Muscle of back (tissue), 11 donors: ENCODE measurements around the gene P3H4. TPM values are rescaled to one million over a fixed set of nuclear protein-coding genes. Genes with fewer than 3 reads are reported as not detected.
"Not testable (repeated sequence)": the region's sequence is repeated elsewhere in the genome, so short reads cannot be mapped to it uniquely, and the experiment has no call there.

Experiments
- DNase-seq, 3 donors: peaks; one replicate each; pipeline versions ENCODE4 v3.0.0 to v3.0.0-alpha.2; 2013
- polyA plus RNA-seq, 10 donors: library from polyadenylated mRNA; unstranded; fragments of 120-200 nt; gene quantifications; one replicate each; pipeline ENCODE4 v1.2.1, GENCODE V29; 2013; ENCODE audit not compliant: insufficient read length in 10 of 10

Gene P3H4
- polyA plus RNA-seq, 10 donors: 27.6 to 59.2 (median 40.2) TPM

DNA sequence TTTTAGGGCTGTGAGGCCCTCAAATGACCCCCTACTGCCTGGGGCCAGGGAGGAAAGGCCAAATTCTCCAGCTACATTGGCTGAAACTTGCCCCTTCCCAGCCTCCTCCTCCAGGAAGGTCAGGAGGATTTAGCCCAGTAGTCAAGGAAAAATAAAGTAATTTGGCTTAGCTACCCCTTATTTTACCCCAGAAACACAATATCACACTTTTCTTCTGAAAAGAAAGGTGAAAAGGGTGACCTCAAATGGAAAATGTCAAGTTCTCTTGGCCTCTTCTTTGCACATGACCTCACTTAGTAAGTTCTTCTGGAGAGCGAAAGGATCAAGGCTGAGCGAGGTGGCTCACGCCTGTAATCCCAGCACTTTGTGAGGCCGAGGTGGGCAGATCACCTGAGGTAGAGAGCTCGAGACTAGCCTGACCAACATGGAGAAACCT is 17.2 kb downstream of the P3H4 start:
- DNase-seq: no peak

DNA sequence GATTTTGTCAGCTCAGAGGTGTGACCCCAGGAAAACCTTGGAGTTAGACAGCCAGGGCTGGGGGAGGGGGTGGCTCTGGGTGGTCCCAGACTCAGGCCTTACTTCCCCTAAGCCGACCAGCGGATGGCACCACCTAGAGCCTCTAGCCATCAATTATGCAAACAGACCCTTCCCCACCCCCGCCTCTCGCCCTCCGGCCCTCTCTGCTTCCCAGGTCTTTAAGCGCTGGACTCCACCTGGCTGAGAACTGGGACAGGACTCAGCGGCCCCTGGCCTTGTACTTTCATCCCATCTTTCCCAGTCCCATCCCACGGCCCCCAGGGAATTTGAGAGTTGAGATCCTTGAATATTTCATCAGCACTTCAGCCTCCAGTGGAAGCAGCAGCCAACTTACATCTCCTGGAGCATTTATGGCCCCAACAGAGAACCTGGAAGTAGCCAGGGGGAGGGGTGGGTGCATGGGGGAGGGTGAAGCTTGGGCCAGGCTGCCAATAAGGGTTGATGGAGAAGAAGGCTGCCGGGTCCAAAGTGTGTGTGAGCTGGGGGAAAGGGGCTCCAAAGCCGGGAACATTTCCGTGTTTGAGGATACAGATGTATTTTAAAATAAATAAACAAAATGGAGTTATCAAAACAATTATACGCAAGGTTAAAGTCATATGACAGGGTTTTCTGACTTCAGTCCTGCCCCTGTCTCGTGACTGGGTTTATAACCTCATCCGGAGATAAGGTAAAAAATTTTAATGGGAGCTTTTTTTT is 17.8 kb downstream of the P3H4 start:
- no peak for DNase-seq

DNA sequence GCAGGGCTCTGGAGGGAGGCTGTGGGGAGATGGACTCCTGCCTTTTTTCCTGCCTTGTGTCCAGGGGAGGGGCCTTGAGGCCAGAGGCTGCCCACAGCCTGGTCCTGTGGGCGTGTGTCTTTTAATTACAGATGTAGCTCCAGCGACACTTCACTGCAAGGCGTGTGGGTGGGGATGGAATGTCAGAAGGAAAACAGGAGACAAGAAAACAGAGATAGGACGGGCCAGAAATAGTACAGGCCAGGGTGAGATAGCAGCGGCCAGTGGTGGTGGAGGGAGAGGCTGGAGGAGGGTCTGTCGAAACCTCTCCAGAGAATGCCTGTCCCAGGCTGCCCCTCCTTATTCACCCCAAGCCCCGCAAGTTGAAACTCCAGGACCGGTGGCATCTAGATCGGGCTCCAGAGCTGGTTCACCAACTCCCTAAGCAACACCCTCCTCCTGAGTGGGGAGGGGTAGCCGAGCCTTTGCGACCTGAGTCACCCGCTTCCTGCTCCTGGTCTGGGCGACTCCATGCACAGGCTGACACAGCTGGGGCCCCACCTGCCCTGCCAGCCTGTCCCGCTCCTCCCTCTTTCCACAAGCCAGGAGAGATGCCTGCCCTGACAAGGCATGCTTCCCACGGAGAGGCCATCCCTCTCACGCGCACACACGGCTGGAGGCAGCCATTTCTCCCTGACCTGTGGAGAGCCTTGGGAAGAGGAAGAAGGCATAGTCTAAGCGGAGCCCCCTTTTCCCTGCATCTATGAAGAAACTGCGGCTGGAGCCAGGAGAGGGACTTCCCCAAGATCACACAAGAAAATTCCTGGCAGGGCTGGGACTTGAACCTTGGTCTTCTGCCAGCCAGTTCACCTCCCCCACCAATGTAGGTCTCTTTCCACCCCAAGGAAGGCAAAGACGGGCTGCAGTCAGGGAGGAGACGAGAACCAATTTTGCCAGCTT is 18.6 kb downstream of the P3H4 start:
- DNase-seq: no peak

DNA sequence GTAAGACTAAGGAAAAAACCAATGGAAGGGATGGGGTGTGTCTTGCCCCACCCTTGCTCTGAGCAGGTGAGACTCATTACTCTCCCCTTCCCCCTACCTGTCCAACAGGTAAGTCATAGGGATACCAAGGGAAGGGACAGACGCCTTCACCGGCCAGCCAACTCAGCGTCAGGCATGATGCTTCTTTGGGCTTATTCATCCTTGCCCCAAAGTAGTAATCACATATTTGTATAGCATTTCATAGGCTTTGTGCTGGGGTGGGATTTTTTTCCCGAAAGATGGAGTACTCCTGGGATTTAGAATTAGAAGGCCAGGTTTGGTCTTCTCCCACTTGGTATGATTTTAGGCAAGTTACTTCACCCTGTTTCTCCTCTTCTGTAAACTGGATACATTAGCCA is 24.7 kb downstream of the P3H4 start:
- DNase-seq: no peak

DNA sequence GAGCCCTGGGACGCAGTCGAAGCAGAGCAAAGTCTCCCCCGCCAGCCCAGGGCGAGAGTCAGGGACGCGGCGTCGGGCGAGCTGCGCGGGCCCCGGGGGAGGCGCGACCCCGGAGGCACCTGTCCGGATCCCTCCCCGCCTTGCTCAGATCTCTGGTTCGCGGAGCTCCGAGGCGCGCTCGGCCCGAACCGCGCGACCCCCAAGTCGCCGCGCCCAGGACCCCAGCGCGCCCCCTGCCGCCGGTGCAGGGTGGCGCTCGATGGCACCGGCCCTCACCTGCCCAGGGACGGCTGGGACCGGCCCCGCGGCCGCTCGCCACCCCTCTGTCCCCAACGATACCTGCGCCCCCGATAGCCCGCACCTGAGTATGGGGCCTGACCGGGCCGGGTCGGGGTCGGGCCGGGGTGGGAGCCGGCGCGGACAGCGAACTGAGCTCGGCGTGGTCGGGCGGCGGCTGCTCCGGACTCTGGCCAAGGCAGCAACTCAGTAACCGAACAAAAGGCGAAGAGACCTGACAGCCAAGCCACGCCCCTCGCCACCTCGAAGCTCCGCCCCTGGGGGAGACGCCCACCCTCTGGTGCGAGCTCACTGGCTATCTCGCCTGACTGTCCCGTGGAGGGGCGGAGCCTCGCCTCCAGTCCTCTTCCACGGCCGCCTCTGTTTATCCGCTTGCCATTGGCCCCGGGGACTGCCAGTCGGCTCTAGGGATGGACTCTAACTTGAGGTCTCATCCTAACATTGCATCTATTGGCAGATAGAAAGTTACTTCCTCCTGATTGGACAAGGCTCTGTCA is 25.3 kb downstream of the P3H4 start, which contains the start of gene JUP:
Gene JUP, minus strand, starts transcription at position 485 of the 794 bp plus-strand sequence. CDS start 14,857 bp downstream, outside the sequence.
- peak; percentile 96 to 98 (median 97) for DNase-seq

DNA sequence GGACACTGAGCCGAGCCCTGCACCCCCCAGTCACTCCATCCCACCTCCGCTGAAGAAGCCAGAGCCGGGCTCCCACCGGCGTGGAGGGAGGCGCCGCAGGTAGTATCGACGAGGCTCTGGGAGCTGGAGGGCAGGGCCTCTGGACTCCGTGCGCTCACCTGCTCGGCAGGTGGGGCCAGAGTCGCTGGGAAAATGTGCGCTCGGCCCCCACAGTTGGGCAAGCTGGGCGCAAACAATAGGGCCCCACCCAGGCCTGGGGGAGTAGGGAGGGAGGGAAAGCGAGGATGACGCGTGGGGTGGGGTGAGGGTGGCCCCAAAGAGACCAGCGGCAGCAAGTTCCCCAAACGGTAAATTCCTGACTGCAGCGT is 25.9 kb downstream of the P3H4 start:
- DNase-seq: no peak

DNA sequence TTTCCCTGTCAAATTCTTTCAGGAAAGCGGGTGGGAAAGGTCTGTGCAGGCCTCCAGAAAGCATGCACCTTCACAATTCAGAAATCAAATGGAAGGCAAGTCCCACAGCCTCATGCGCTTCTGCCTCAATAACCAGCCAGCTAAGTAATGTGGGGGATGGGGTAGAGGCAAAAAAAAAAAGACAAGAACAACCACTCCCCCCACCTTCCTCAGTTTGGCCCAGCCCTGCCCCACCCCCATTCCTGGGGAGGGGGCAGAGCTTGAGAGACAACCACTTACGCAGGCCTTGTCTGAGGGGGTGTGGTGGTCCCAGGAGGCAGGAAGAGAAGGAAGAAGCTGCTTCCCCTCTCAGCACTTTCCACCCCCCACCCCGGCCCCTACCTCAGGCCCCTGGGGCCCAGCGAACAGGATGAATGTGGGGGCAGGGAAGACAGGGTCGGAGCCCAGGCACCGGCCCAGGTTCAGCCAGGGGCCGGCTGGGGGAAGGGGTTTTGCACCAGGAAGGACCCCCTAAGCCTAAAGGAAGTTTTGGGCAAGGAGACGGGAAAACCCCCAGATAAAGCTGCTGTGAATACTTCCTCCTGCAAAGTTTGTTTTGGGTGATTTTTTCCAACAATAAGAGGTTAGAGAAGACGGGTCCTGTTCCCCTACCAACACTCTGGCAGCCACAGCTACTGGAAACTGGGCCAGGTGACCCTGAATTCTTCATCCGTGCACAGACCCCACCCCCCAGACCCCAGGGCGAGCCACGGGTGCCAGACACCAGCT is 26.5 kb downstream of the P3H4 start:
- DNase-seq: peak in 2 of 3 donors; percentile 57 to 83

DNA sequence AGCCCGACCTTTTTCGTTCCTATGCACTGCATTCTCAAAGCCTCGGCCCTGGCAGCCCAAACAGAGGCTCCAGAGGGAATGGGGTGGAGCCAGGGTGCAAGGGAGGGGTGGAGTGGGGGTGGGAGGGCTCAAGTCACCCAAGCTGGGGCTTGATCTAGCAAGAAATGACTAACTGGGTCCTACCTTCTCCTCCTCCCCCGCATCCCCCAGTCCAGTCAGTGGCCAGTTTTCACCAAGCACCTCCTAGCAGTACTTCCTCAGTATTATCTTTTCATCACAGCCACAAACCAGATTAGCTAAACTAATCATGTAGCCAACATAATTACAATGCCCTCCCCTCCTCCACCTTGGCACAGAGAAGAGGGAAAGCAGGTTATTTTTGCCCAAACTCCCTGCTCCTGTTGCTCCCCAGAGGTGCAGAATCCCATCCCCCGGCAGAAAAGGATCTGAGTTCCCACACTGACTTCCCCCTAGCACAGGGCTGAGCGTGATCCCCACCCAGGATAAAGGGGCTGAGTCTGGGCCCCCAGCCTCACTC is 27.5 kb downstream of the P3H4 start:
- DNase-seq: no peak

DNA sequence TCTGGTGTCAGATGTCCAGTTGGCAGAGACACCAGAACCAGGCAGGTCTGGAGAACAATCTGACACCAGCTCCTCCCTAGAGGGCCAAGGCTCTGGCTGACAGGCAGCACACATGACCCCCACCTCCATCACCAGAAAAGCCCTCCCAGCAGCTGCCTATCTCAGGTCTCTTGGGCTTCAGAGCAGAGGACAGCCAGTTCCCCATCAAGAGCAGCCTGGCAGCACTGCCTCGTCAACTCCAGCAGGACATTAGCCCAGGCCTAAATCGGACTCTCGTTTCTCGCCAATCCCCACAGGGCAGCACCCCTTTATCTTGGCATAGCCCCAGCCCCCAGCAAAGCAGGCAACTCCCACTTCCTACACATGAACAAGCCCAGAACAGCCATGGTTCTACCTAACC is 29.6 kb downstream of the P3H4 start:
- DNase-seq: no peak

DNA sequence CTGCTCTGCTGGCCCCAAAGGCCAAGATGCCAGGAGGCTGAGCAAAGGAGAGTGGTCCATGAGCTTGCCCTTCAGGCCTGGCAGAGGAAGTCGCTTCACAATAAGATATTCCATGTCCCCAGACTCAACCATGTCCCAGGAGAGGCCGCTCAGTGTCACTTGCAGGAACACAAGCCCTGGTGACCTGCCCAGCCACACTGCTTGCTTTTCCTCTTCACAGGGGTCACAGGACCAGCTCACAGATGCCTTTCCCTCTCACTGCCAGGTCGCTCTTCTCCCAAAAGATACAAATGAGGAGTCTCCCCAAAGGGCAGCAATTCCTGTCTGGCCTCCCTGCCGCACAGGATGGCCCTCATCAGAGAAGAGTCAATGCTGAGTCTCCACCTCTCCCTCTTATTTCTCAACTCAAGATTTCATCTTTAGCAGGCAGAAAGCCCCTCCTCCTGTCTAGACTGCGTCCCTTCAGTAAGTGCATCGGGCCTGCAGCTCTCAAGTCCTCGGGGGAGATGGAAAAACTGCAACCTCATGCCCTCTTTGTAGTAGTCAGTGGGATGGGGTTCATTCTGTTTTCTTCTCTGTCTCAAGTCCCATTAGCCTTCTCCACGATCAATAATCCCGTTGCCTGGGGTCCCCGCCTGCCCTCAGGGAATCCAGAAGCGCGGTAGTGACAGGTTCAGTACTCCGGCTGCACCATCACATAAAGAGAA is 30.2 kb downstream of the P3H4 start:
- DNase-seq: no peak

DNA sequence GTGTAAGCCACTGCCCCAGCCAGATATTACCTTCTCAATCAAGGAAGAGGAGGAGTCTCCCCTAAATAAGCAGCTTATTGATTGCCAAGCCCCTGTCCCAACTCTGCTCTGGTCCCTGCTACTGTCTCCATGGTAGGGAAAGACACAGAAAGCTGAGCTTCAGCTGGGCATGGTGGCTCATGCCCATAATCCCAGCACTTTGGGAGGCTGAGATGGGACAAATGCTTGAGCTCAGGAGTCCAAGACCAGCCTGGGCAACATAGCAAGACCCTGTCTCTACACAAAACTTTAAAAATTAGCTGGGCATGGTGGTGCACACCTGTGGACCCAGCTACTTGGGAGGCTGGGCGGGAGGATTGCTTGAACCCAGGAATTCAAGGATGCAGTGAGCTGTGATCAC is 31.8 kb downstream of the P3H4 start:
- no peak for DNase-seq

DNA sequence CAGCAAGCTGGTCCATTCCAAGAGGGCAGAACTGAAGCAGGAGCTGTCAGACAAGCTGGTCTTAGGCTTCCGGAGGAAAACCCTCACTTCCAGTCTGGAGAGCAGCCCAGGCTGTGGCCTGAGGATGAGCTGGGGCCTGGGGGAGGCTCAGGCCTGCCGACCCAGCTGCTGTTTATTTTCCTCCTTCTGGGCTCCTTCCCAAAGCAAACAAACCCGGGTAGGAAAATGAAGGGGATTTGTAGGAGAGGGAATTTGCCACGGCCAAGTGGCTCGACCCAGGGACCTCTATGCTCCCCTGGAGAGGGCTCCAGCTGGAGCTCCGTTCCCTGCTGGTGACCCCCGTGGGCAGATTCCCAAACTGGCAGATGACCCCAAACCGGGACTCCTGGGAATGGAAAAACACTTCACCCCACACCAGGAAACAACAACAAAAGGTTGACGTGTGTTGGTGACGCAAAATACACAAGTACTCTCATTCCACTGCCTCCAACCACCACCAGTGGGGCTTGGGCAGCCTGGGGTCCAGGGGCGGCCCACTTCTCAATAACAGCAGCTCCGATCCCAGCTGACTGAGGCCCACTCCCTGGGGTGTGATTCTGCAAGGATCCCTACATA is 34.1 kb downstream of the P3H4 start:
- DNase-seq: peak; percentile 84 to 96 (median 90)

DNA sequence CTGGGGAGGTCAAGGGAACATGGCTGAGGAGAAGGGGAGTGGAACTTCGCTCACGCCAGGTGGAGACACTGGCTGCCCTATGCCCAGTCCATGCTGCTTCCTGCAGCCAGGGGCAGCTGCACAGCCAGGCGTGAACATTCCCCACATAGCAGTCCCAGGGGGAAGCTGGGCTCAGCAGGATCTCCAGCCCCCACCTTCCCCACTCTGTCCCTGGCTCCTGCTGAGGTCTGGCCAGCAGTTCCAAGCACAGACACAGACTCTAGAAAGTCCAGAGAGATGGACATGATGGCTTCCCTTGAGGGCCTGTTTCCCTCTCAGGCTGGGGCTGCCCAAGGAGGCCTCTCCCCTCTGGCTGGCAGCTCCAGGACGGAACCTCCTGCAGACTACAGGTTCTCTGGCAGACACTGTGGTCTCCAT is 34.6 kb downstream of the P3H4 start:
- DNase-seq: peak in 1 of 3 donors; percentile 52

DNA sequence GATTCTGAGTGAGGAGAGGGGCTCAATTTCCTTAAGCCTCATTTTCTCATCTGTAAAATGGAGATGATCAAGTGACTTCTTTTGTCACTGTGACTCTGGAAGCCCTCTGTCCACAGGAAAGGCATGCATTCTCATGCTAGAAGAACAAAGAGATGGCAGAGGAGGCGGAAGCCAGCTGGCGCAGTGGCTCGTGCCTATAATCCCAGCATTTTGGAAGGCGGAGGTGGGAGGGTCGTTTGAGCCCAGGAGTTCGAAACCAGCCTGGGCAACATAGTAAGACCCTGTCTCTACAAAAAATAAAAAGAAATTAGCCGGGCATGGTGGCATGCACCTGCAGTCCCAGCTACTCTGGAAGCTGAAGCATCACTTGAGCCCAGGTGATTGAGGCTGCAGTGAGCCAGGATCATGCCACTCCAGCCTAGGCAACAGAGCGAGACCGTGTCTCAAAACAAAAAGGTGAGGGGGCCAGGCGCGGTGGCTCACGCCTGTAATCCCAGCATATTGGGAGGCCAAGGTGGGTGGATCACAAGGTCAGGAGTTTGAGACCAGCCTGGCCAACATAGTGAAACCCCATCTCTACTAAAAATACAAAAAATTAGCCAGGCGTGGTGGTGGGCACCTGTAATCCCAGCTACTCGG is 35.4 kb downstream of the P3H4 start:
- DNase-seq: not testable (repeated sequence)

DNA sequence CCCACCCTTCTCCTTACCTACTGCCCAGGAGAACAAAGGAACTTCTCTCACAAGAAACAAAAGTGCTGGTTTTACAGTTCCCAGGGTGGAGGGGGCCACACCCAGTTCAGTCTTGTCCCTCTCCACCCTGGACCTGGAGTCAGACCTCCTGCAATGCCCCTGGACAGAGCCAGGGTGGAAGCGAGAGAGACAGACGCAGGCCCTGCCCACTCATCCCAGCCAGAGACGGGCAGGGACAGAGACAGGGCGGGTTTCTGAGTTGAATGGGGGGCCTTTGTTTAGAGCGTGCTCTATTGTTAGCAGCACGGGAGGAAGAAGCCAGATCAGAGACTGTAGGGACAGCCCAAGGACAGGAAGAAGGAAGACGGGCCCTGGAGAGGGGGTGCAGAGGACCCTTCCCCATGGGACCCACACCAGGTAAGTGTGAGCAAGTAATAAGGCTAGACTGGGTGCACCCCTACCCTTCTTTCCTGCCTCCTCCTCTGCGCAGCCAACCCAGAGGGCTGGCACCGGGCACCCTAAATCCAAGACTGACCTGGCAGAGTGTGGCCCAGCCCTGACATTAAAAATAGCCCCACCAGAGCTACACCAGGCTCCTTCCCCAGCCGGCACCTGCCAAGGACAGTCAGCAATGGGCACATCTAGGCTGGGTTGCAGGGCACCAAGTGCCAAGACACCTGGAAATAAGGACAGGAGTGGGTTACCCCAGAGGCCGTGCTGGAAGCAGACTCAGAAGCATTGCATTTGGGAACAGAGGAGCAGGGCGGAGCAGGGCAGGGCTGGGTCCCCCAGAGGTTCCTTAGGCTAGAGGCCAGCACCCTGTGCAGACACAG is 36.1 kb downstream of the P3H4 start:
- DNase-seq: no peak

DNA sequence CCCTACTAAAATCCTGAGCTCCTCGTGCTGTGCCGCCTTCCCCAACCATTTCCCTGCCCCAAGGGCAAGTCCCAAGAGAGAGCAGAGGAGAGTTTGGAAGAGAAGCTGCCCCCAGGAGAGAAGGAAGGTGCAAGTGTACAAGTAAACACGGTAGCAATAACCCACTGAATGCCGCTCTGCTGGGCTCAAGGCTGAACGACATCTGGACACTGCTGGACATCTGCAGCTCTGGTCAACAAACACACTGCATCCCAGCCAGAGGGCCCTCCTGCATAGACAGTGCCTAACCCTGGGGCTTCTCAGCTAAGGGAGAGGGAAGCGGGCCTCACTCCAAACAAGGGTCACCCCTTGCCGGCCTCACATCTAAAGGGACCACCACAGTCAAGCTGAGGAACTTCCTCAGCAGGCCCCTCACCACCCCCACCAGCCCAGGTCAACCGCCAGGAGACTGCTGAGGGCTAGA is 38.0 kb downstream of the P3H4 start:
- peak in 1 of 3 donors; percentile 59 for DNase-seq

DNA sequence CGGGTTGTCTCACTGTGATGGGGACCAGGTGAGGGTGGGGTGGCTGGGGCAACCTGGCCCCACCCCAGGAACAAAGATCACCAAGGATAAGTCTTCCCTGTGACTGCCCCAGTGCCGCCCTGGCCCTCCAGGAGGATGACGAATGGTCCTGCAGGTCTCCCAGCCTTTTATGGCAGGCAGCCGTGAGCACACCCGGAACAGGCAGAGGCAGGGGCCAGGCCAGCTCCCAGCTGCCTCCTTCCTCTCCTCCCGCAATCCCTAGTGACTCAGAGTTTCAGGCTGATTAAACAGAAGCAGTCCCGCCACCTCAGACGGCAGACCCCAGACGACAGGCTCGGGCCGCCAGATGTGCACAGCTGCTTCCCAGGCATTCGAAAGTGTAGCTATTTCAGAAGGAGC is 38.6 kb downstream of the P3H4 start:
- peak; percentile 23 to 61 (median 46) for DNase-seq

DNA sequence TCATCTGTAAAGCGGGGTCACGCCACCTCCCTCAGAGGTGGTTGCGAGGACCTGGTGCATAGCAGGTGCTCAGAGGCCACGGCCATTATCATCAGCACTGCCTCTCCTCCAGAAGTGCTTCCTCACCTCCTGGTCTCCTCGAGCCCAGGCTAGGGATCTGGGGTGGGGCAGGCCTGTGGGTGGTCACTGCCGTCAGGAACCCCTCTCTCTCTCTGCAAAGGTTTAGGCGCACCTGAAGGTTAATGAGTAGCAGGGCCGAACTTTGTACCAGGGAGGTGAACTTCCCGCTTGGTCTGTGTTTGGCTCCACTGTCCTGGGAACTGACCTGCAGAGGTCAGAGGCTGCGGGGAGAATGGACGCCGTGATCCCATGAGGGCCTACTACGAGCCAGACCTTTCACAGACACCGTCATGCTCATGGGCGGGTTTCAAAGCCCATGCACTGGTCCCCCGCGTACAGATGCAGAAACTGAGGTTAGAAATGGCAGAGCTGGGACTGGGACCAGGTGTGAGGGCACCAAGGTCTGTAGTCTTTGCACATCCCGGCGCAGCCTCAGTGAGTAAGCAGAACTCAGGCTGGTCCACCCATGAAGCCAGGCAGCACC is 39.1 kb downstream of the P3H4 start:
- no peak for DNase-seq
